Esophagus squamous epithelium (tissue), 4 donors: ENCODE data around the gene GALNT17.

Source experiments
- POLR2A ChIP-seq, 4 donors: fragments of 450-650 bp; IDR thresholded peaks; one replicate each; pipeline ENCODE4 v1.6.1; 2017; ENCODE audit warnings: antibody characterized with exemption in 4 of 4, mild to moderate bottlenecking in 4 of 4, moderate library complexity in 3 of 4
- TF ChIP-seq, protein P1 (sequence below), 6 experiments: fragments of 450-650 bp in 4 of 6; fragments of 200-600 bp in 2 of 6; sonication (generic) in 2 of 6; IDR thresholded peaks; one replicate each; pipeline ENCODE4 v1.5.1; 2016 to 2019; ENCODE audit warnings: antibody characterized with exemption in 6 of 6, mild to moderate bottlenecking in 4 of 6, moderate library complexity in 4 of 6

DNA sequence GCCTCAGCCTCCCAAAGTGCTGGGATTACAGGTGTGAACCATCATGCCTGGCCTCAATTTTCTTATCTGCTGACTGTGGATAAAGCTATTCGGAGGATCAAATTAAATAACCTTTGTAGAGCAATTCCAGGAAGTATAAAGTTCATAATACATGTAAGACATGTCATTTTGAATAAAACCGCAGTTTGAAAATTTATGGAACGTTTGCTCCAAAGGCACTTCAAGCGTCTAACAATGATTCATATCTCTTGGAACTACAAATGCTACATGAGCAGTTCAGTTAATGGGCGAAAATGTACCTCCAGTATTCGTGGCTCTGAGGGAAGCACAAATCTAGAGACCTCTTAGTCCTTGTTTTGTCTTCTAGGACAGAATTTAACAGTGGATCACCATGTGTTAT, 190.3 kb downstream of the GALNT17 start:
- TF ChIP-seq, protein P1, sequence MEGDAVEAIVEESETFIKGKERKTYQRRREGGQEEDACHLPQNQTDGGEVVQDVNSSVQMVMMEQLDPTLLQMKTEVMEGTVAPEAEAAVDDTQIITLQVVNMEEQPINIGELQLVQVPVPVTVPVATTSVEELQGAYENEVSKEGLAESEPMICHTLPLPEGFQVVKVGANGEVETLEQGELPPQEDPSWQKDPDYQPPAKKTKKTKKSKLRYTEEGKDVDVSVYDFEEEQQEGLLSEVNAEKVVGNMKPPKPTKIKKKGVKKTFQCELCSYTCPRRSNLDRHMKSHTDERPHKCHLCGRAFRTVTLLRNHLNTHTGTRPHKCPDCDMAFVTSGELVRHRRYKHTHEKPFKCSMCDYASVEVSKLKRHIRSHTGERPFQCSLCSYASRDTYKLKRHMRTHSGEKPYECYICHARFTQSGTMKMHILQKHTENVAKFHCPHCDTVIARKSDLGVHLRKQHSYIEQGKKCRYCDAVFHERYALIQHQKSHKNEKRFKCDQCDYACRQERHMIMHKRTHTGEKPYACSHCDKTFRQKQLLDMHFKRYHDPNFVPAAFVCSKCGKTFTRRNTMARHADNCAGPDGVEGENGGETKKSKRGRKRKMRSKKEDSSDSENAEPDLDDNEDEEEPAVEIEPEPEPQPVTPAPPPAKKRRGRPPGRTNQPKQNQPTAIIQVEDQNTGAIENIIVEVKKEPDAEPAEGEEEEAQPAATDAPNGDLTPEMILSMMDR (IDR thresholded peaks at IDR 0.05), result no peak
- no peak for TF ChIP-seq POLR2A (IDR thresholded peaks at IDR 0.05)
